Measurements from ENCODE around the gene ADGRE3. TPM values are rescaled to one million over a fixed set of nuclear protein-coding genes. Genes with fewer than 3 reads are reported as not detected.

ADGRE3 gene
- total RNA-seq, 1 experiment from 2014 or later = not detected

DNA sequence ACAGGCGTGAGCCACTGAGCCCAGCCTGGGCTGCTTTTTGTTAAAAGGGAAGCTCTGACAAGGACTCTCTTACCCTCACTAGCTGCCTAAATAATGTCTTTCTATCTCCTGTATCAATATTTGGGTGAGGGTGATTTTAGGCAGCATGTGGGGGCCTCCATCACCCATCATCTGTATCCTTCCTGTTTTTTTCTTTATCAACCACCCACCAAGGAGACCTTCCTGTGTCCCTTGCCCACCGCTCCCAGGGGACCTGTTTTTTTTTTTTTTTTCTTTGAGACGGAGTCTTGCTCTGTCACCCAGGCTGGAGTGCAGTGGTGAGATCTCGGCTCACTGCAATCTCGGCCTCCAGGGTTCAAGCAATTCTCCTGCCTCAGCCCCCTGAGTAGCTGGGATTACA, 97.4 kb downstream of the ADGRE3 start:
- Histone ChIP-seq H2AFZ (ENCODE audit: low read length) (no peak overlapping the region), H2BK12ac (ENCODE audit: insufficient read length, low read depth, low read length) (no peak overlapping the region), H2BK15ac (ENCODE audit: low read depth, low read length) (no peak overlapping the region), H2BK5ac (ENCODE audit: insufficient read length, low read length) (no peak overlapping the region), H3K4me1 (ENCODE audit: insufficient read depth, low read length) (no peaks in the 10 kb centered on the region), H3K4ac (ENCODE audit: low read depth, low read length) (no peak overlapping the region), H3K23ac (ENCODE audit: insufficient read length, low read depth, low read length) (no peak overlapping the region), H2BK20ac (ENCODE audit: low read depth, low read length, poor library complexity, severe bottlenecking) (no peak overlapping the region), H3K27me3 (ENCODE audit: insufficient read depth, low read length) (no peaks in the 10 kb centered on the region), H3K79me1 (ENCODE audit: insufficient read depth, low read depth, low read length, poor library complexity, severe bottlenecking) (no peaks in the 10 kb centered on the region), H3T11ph (ENCODE audit: low read length) (no peak overlapping the region), H3K23me2 (ENCODE audit: insufficient read length, low read depth, low read length, poor library complexity, severe bottlenecking) (no peaks in the 10 kb centered on the region), H3K79me2 (ENCODE audit: insufficient read depth, low read length) (no peaks in the 10 kb centered on the region), H4K5ac (ENCODE audit: insufficient read length, low read depth, low read length) (no peak overlapping the region), H3K14ac (ENCODE audit: insufficient read depth, low read length) (no peak overlapping the region), H4K91ac (ENCODE audit: insufficient read length, low read depth, low read length) (no peak overlapping the region), H3K9me3 (ENCODE audit: control insufficient read depth, low read depth, low read length) (no peaks in the 10 kb centered on the region), H2BK120ac (ENCODE audit: low read depth, low read length, poor library complexity, severe bottlenecking) (no peak overlapping the region), H3K9ac (ENCODE audit: extremely low read depth, insufficient read length, low read length) (no peak overlapping the region), H3K4me2 (ENCODE audit: insufficient read depth, insufficient read length, low read length) (no peak overlapping the region), H3K27ac (ENCODE audit: insufficient read length, low read depth, low read length) (no peak overlapping the region), H3K18ac (ENCODE audit: insufficient read length, low read depth, low read length) (no peak overlapping the region), H4K20me1 (ENCODE audit: control insufficient read depth, insufficient read depth, insufficient read length) (no peaks in the 10 kb centered on the region), H3K56ac (ENCODE audit: insufficient read length, low read depth, low read length) (no peak overlapping the region), H4K8ac (replicated peaks; ENCODE audit: insufficient read length, low read depth, low read length) (no peak overlapping the region), H2AK5ac (ENCODE audit: insufficient read length, low read length) (no peak overlapping the region)
- TF ChIP-seq CTCF (conservative IDR thresholded peaks at IDR 0.05) = no peak
- WGBS (ENCODE audit: extremely low coverage, insufficient read length, low lambda C conversion rate) = no CpG with 5 or more reads among the region's 5 CpGs
- H3K4me1 Mint-ChIP-seq = peaks cover 2 to 3% of the 10 kb centered on the region in 2 experiments; a peak in 3 of 4 replicates
- H3K36me3 Mint-ChIP-seq (ENCODE audit: insufficient read depth in 1 of 3, low read depth in 3 of 3) = no peaks in the 10 kb centered on the region
- H3K4me3 Mint-ChIP-seq = no peak overlapping the region
- no peak overlapping the region for H3K27ac Mint-ChIP-seq
- DNase-seq = no peak
- H3K9me3 Mint-ChIP-seq = peaks cover 0 to 16% of the 10 kb centered on the region in 2 experiments; a peak in 2 of 5 replicates
- H3K27me3 Mint-ChIP-seq (ENCODE audit: low read depth) = no peaks in the 10 kb centered on the region

Data from H9 (cell line).